ENCODE measurements around the gene SPG11. TPM values are rescaled to one million over a fixed set of nuclear protein-coding genes. Genes with fewer than 3 reads are reported as not detected.
"Not testable (repeated sequence)": the region's sequence is repeated elsewhere in the genome, so short reads cannot be mapped to it uniquely, and the experiment has no call there.

The SPG11 gene
- polyA plus RNA-seq, 1 donor = 41.6 TPM

DNA sequence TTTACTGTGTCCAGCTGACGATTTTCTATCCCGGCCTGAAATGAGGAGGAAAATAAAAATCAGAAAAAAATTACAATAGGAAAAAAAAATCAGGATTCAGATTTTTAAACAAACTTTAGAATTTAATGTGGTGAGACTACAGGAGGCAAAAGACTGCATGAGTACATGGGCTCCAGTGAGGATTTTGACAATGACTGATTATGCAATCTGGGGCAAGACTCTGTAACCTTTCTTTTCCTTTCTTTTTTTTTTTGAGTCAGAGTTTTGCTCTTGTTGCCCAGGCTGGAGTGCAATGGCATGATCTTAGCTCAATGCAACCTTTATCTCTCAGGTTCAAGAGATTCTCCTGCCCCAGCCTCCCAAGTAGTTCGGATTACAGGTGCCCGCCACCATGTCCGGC is 29.9 kb downstream of the SPG11 start:
- no peak for DNase-seq (ENCODE audit: low read depth)

DNA sequence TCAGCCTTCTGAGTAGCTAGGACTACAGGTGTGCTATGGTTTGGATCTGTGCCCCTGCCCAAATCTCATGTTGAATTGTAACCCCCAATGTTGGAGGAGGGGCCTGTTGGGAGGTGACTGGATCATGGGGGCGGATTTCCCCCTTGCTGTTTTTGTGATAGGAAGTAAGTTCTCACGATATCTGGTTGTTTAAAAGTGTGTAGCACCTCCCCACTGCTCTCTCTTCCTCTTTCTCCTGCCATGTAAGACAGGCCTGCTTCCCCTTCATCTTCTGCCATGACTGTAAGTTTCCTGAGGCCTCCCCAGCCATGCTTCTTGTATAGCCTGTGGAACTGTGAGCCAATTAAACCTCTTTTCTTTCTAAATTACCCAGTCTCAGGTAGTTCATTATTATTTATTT is 38.2 kb downstream of the SPG11 start:
- DNase-seq (ENCODE audit: low read depth) = not testable (repeated sequence)

DNA sequence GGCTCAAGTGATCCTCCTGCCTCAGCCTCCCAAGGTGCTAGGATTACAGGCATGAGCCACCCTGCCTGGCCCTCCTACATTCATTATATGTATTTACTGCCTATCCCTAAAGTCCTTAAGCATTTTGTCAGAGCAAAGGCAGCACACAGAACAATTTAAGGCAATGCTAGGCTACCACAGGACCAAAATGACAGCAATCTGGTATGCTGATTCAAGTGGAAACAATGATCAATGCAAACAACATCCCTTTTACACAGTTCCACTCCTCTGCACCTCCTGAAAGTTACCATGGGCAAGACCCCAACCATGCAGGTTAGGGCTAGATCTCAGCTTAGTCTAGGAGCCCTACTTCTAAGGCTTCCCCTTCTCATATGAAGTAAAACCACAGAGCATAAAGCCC is 40.3 kb downstream of the SPG11 start:
- no peak for DNase-seq (ENCODE audit: low read depth)

DNA sequence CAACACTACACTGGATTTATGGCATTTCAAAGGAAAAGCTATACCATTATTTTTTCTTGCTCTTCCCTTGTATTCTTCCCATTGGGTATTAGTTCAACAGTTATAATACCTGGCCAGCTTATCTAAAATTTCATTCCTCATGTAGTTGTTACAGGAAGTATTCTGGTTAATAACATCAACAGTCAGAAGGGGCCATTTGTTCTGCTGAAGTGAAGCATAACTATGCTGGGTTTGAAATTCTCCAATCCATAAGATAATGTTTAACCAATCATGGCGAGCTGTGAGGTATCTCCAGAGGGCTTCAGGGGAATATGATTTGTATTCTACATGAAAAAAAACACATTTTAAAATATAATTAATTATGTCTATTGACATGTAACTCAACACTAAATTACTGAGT is 43.4 kb downstream of the SPG11 start:
- DNase-seq (ENCODE audit: low read depth) = no peak

DNA sequence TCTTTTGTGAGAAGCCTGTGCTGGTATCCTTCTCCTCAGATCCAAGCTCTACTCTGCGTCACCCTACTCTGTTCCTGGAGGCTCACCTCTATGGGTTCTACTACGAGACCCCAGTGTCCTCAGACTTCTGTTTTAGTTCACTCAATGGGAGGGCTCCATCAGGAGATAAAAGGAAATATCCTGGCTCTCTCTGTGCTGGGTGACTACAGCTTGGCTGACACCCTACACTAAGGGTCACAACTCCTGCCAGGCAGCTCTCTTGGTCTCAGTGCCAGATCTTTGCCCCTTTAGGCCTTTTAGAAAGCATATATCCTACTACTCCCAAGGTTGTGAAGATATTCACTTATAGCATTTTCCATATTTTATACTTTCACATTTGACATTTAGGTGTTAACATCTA is 46.5 kb downstream of the SPG11 start:
- DNase-seq (ENCODE audit: low read depth) = no peak

DNA sequence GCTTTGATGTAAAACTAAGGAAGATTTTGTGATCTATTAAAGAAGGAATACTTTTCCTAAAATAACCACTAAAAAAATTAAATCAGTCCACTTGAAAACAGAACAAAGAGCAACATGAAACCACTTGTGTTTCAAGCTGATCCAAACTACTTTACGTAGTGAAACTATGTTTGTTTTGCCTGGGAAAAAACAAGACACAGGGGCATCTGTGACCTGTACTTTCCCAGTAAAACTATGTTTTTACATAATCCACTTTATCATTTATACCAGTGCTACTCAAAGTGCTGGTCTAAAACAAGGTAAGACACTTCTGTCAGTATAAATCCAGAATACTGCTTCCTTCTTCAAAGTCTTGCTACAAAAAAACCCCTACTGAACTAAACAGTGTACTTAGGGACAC is 56.7 kb downstream of the SPG11 start:
- no peak for DNase-seq (ENCODE audit: low read depth)

DNA sequence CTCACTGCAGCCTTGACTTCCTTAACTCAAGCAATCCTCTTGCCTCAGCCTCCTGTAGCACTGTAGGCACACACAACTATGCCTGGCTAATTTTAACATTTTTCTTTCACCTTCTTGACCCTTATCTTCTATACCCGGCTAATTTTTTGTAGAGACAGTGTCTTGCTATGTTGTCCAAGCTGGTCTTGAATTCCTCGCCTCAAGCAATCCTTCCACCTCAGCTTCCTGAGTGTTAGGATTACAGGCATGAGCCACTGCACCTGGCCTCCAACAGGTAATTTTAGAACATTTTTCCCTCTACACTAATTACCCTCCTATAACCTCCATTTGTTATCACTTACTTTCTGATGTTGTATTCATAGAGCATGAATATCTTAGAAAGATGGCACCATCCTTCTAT is 60.3 kb downstream of the SPG11 start:
- DNase-seq (ENCODE audit: low read depth) = no peak

DNA sequence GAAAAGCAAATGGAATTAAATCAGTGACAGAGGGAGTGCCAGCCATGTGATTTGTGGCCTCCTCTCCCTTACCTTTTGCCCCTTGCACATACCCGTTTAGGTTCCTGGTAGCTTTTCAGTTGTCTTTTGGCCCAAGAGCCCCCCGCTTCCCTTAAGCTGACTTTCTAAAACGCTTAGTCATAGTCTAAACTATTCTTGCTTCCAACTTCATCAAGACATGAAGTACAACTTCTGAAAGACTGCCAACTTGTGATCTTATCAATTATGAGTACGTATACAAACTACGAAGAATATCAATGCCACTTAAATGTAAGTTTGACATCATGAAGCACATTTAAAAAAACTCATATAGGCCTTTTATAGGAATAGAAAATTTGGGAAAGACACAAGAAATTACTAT is 64.6 kb downstream of the SPG11 start:
- no peak for DNase-seq (ENCODE audit: low read depth)

DNA sequence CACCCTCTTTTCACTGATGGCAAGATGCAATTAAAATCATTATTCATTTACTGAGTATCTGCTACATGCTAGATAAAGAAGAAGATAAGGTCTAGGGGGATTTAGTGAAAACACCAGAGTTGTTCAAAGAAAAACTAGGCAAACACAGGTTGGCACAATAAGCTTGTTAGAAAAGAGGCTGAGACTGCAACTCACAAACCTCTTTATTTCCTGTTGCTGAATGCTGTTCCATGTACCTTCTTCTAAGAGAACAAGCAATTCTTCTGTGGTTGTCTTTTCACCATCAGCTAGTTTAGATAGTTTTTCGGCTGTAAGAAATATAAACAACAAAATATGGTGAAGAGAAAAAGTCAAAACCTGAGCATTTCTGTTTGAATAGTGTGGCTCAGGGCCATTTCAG is 65.4 kb downstream of the SPG11 start:
- DNase-seq (ENCODE audit: low read depth) = no peak

DNA sequence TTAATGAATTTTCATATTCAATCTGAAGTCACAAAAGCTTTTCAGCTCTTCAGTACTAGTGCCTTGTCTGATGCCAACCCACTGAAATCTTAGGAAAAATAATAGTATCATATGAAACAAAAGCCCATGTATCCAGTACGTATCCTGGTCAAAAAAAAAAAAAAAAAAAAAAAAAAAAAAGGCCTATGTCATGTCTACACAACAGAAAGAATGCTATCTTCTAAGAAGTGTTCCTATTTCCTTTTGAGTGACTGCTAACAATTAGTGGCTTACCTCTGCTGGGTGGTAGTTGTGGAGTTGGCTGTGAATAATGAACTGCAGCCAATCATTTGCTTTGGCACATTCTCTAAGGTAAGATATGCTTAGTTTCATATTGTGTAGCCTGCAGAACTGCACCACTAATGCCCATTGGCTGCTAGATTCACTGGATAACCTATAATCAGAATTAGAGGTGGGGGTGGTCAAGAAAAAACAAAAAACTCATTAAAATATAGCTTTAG is 66.9 kb downstream of the SPG11 start:
- no peak for DNase-seq (ENCODE audit: low read depth)

DNA sequence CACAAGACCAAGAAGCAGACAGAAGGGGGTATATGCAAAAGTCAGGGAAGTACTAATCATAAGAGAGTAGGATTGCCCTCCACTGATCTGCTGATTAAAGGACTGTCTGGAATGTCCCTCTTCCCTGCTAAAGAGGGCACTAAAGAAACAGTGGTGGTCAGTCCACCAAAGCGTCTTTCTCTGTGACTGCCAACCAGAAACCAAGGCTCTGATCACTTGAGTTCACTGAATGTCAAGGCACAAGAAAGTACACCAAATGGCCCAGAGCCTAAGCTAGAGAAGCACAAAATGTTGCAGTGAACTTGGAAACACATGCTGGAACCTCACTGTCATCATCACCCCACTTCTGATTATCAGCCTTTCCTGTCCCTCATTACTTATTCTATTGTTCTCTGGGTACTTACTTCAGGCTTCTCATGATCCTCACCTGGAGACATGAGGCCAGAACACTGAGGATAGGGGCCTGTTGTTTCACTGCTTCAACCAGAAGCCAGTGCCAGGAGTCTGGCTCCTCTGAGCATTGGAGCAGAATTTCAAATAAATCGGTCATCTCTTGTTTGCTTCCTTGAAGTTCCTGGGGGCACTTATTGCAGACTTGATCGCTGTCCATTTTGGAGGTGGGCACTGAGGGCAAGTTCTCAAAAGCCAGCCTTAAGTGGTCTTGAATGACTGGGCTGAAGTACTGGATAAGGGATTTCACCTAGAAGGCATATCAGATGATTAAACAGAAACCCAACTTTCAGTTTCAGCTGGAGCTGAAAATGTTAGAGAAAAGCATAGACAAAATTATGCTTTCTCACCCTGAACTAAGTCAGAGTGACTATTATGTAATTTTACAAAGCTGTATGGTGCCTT is 67.6 kb downstream of the SPG11 start:
- DNase-seq (ENCODE audit: low read depth) = no peak

DNA sequence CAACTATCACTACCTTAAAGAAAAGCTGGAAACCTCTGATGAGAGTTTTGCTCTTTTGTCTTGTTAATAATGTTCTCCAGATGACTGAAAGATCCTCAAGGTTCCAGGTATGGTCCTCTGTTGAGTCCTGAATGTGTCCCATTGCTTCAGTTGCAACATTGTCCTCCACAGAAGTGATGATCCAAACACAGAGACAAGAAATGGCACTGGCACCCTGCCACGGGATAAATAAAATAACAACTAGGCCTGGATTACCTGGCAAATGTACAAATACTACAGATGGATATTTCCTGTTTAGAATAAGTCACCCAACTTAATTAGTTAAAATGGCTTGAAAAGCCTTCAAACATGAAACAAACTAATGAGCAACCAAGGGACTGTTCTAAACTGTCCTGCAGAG is 68.2 kb downstream of the SPG11 start:
- DNase-seq (ENCODE audit: low read depth) = no peak

DNA sequence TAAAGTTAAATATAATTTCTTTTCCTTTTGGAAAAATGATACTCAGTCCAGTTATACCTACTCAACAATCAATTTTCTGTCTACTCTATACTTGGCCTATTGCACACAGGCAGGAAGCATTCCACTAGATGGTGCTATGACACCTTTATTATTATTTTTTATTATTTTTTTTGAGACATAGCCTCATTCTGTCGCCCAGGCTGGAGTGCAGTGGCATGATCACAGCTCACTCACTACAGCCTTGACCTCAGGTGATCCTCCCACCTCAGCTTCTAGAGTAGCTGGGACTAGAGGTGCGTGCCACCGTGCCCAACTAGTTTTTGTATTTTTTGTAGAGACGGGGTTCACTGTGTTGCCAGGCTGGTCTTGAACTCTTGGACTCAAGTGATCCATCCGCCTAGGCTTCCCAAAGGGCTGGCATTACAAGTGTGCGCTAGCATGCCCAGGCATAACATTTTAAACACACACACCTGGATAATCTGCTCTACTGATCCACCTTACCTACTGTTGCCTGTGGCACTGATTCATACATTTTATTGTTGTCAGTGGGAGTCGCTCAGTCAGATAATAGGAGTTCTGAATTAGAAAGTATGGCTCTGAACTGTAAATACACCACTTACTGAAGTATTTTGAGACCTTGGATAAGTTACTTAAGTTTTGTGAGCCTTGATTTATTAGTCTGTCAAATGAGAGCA is 70.3 kb downstream of the SPG11 start:
- DNase-seq (ENCODE audit: low read depth) = no peak

DNA sequence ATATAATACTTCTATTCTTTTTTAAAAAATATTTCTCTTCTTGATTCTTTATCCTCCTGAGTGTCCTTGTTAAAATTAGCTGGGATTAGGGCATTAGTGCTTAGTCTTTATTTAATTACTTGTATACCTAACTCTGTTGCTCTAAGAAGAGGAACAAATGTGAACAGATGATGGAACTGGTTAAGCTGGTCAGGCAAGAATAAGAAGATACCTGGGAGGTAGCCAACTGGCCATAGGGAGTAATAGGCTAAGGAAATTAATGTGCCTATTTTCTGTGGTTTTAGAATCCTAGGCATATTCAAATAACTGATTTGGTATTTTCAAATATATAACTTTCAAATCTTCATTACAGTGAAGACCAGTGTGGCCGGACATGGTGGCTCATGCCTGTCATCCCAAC is 72.1 kb downstream of the SPG11 start:
- no peak for DNase-seq (ENCODE audit: low read depth)

DNA sequence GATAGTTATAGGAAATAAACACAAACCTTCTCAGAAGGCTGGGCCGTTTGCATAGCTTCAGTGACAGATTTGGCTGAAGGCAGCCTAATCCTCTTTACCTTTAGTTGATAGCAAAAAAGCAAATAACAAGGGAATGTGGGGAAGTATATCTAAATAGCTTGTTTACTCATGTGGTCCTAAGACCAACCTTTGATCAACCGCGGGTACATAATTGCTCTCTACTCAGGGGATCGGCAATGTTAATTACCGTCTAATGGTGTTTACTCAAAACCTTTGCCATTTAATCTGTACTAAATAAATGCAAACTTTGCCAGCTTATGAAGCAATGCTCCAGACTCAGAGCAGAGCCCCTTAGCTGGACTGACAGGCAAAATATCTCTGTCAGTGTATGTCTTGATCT is 74.9 kb downstream of the SPG11 start:
- DNase-seq (ENCODE audit: low read depth) = no peak

DNA sequence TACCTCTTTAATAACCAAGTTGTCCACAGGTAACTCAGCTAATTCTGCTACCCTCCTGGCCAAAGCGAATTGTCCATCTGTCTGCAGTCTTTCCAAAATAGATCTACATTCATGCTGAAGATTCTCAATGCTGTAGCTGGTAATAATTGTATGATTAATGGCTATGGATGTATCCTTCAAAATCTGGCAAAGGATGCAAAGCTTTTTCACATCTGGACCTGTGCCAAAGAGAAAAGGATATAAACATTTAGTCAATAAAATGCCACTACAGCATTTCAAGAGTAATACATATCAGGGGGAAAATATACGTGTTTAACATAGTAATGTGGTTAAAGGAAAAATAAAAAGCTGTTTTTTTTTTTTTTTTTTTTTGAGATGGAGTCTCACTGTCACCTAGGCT is 77.8 kb downstream of the SPG11 start:
- no peak for DNase-seq (ENCODE audit: low read depth)

DNA sequence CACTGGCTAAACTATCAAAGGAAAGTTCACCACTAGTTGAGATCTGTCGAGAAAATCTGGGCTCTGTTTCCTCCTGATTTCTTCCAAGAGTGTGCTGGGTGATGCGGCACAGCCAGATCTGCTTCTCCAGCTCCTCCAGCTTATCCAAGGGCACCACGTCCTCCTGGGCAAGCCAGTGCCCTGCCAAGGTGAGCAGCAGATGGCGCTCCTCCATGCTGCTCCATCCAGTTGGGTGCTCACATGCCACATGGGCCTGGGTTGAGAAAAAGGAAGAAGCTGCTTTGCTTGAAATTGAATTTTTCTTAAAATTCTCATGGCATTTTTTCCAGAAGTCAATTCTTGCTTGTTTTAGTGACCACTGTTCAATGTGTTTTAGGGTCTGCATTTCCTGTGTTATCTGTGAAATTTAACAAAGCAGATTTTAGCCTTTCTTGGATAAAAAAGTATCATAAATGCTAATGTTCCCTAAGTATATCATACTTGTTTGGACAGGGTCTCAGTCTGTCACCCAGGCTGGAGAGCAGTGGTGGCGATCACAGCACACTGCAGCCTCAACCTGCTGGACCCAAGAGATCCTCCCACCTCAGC is 79.2 kb downstream of the SPG11 start:
- DNase-seq (ENCODE audit: low read depth) = no peak

DNA sequence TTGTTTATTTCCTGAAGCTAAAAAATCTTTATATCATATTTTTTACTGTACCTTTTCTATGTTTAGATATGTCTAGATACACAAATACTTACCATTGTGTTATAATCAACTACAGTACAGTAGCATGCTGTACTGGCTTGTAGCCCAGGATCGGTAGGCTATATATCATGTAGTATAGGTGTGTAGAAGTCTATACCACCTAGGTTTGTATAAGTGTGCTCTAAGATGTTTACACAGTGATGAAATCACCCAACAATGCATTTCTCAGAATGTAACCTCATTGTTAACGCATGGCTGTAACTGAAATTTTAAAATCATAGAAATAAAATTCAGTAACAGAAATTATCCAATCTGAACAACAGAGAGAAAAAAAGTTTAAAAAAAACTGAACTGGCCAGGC is 83.4 kb downstream of the SPG11 start:
- DNase-seq (ENCODE audit: low read depth) = no peak

DNA sequence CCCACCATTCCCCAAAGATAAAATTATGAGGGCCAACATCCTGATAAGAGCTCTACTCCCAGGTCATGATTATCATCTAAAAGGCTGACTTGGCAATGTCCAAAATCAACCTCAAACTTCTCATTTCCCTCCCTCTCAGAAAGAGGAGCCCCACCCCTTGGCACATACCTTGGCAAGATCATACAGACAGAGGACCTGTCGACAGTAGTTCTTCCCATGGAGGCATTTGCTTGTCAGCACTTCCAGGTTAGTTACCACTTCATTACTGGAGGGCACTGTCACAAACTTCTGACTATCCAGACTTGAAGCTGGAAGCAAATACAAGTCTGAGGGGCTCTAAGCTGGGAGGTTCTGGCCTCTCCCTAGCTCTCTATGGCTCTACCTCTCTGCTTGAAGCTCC is 88.7 kb downstream of the SPG11 start:
- no peak for DNase-seq (ENCODE audit: low read depth)

DNA sequence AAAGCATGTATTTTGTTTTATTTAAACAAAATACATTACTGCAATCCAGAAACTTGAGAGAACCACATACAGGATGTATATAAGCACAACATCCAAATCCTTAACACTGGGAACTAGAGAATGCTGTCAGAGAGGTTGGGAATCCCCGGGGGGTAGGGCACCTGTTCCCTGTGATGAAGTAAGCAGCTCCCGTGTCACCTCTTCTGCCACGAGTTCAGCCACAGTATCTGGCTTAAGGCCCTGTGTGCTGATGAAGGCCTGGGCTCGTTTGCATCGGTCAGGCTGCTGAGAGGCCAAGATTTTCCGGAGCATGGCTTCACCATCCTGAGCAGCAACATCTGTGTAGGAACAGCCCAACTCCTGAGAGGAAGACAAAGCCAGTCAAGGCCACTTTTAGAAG is 90.1 kb downstream of the SPG11 start:
- no peak for DNase-seq (ENCODE audit: low read depth)

DNA sequence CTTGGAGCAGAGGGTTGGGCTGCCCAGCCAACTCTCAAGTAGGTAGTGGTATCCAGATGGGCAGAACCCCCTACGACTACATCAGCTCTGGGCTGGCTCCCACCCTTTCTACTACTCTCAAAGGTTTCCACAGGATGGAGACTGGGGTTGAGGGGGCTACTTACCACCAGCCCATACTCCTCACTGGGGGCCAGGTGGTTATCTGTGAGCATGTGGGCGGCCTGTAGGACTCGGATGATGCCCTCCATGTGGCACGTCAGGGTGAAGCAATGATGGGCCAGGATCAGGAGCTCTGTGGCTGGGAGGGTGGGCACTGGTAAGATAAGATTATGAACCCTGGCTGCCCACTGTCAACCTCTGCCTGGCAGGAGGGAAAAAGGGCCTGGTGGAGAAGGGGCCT is 93.1 kb downstream of the SPG11 start:
- no peak for DNase-seq (ENCODE audit: low read depth)

DNA sequence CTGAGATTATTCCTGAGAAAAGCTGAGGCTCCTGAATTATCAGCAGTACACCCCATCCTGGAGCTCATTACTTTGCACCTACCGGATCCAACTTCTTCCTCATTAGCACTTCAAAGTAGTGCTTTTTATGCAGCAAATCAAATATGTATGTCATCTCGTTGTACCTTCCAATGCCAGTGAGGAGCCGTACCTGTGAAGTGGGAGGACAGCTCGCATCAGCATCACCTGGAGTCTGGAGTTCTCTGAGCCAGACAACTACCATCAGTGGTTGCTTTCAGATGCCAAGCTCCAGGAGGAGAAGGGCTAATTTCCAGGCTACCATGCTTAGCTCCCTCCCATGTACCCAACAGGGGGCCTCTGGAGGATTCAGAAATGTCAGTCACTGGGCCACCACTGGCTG is 94.1 kb downstream of the SPG11 start:
- DNase-seq (ENCODE audit: low read depth) = no peak

DNA sequence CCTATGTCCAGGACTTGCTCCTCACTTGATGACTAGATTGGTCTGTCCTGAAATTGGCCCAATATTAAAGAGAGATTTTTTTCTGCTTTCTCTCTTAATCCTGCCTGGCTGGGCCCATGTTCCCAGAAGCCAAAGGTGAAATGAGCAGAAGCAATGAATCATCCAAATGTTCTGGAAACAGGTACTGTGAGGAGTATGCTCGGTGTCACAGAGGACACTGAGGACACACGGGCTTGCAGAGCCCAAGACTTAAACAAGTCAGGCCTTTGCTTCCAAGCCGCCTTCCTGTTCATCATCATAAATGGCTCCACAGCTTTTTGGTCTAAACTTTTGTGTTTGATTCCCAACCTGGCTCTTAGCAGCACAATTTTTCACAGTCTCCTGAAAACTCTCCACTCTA is 95.1 kb downstream of the SPG11 start:
- DNase-seq (ENCODE audit: low read depth) = no peak
